Erythroblast (primary cell): Measurements from ENCODE around the gene TMEM42.
"Not testable (repeated sequence)": the region's sequence is repeated elsewhere in the genome, so short reads cannot be mapped to it uniquely, and the experiment has no call there.

Experiments used
- GATA1 ChIP-seq: IDR thresholded peaks from 2 replicates; pipeline ENCODE4 v1.6.1; 2011; ENCODE audit warnings: low read depth, mild to moderate bottlenecking, control low read depth, low read length, moderate library complexity
- POLR2A ChIP-seq: IDR thresholded peaks from 2 replicates; pipeline ENCODE4 v1.6.1; 2011; ENCODE audit warnings: mild to moderate bottlenecking, low read length

GRCh38 chr3:44821206-44821605, 40.5 kb upstream of the TMEM42 start:
- not testable (repeated sequence) for TF ChIP-seq POLR2A, GATA1
